ENCODE results near the gene VEZF1.

DNA sequence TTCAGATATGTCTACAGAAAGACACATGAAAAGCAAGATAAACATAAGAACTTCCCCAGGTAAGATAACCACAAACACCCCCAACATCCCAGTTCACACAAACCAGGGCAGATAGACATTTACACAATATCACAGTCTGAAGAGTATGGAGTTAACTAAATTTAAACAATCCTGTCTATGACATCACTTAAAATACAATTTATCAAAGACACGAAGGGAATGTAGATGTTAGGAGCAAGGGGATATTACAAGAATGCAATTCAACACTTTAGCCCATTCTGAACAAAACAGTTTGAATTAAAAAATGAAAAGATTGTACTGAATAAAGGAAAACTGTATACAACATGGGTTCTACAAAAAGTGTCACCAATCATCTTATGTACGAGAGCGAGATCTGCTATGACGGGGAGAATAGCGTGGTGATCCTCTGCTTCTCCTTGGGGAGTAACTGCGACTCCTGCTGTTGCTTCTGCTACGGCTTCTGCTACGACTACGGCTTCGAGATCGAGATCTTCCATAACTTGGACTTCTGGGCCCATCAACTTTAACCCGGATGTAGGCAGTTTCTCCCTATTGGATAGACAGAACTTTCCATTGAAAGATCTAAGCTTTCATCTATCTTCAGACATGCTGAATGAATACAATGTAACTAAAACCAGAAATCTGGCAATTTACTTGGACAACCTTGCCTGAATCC lies 17.1 kb upstream of the VEZF1 start:
- no peak for TF ChIP-seq POLR2A (IDR thresholded peaks at IDR 0.05)
- TF ChIP-seq, protein P1, sequence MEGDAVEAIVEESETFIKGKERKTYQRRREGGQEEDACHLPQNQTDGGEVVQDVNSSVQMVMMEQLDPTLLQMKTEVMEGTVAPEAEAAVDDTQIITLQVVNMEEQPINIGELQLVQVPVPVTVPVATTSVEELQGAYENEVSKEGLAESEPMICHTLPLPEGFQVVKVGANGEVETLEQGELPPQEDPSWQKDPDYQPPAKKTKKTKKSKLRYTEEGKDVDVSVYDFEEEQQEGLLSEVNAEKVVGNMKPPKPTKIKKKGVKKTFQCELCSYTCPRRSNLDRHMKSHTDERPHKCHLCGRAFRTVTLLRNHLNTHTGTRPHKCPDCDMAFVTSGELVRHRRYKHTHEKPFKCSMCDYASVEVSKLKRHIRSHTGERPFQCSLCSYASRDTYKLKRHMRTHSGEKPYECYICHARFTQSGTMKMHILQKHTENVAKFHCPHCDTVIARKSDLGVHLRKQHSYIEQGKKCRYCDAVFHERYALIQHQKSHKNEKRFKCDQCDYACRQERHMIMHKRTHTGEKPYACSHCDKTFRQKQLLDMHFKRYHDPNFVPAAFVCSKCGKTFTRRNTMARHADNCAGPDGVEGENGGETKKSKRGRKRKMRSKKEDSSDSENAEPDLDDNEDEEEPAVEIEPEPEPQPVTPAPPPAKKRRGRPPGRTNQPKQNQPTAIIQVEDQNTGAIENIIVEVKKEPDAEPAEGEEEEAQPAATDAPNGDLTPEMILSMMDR (IDR thresholded peaks at IDR 0.05), result peak in 1 of 6 experiments; percentile 2
